Liver (tissue), 9 donors: ENCODE data around the gene KANK4. TPM values are rescaled to one million over a fixed set of nuclear protein-coding genes. Genes with fewer than 3 reads are reported as not detected.

Source experiments
- DNase-seq: peaks from one replicate; pipeline ENCODE4 v3.0.0-alpha.2; 2017; ENCODE audit warnings: low spot score
- H3K27ac ChIP-seq, 2 donors: one replicate each; pipeline ENCODE4 v1.7.0; 2013; ENCODE audit warnings: inconsistent platforms in 2 of 2, low read length in 2 of 2, control low read depth in 1 of 2, low read depth in 1 of 2, mild to moderate bottlenecking in 1 of 2
- H3K27me3 ChIP-seq, 4 donors: one replicate each; pipeline versions ENCODE4 v1.6.1 to v1.7.0; 2013; ENCODE audit warnings: low read length in 3 of 4, inconsistent platforms in 1 of 4, mild to moderate bottlenecking in 1 of 4, moderate library complexity in 1 of 4; ENCODE audit not compliant: control insufficient read depth in 4 of 4, insufficient read depth in 4 of 4
- H3K36me3 ChIP-seq, 4 donors: one replicate each; pipeline versions ENCODE4 v1.6.1 to v1.7.0; 2013; ENCODE audit warnings: low read length in 3 of 4, mild to moderate bottlenecking in 3 of 4, low read depth in 1 of 4, moderate library complexity in 1 of 4; ENCODE audit not compliant: control insufficient read depth in 4 of 4, insufficient read depth in 3 of 4
- H3K4me1 ChIP-seq, 4 donors: one replicate each; pipeline versions ENCODE4 v1.6.1 to v1.7.0; 2013; ENCODE audit warnings: low read length in 3 of 4, mild to moderate bottlenecking in 3 of 4, moderate library complexity in 1 of 4; ENCODE audit not compliant: control insufficient read depth in 4 of 4, insufficient read depth in 4 of 4
- H3K4me3 ChIP-seq, 3 donors: one replicate each; pipeline versions ENCODE4 v1.6.1 to v1.7.0; 2013; ENCODE audit warnings: low read length in 3 of 3, control low read depth in 1 of 3, low read depth in 1 of 3, mild to moderate bottlenecking in 1 of 3
- H3K9ac ChIP-seq, 2 donors: one replicate each; pipeline ENCODE4 v1.7.0; 2013; ENCODE audit warnings: low read length in 2 of 2, mild to moderate bottlenecking in 2 of 2, moderate library complexity in 2 of 2, control low read depth in 1 of 2, low read depth in 1 of 2
- H3K9me3 ChIP-seq, 4 donors: one replicate each; pipeline versions ENCODE4 v1.6.1 to v1.7.0; 2013; ENCODE audit warnings: low read length in 3 of 4; ENCODE audit not compliant: control insufficient read depth in 4 of 4
- CTCF ChIP-seq: fragments of 150-350 bp; IDR thresholded peaks from 2 replicates; pipeline ENCODE4 v1.5.1; 2017; ENCODE audit warnings: improper control_type of control experiment, low read depth, low read length; ENCODE audit not compliant: missing input control
- EGR1 ChIP-seq, 2 donors: IDR thresholded peaks; 2 replicates each; pipeline ENCODE4 v1.6.1; 2016 to 2018; ENCODE audit warnings: antibody characterized with exemption in 2 of 2, low read depth in 2 of 2
- FOXA1 ChIP-seq: IDR thresholded peaks from 2 replicates; pipeline ENCODE4 v1.6.1; 2016; ENCODE audit warnings: antibody characterized with exemption
- FOXA2 ChIP-seq: IDR thresholded peaks from 2 replicates; pipeline ENCODE4 v1.6.1; 2016; ENCODE audit warnings: antibody characterized with exemption
- GABPA ChIP-seq, 2 donors: IDR thresholded peaks in 1 of 2; conservative IDR thresholded peaks in 1 of 2; 2 replicates each; pipeline ENCODE4 v1.6.1; 2016; ENCODE audit warnings: antibody characterized with exemption in 2 of 2, mild to moderate bottlenecking in 1 of 2, moderate library complexity in 1 of 2
- HNF4A ChIP-seq, 2 donors: conservative IDR thresholded peaks; 2 replicates each; pipeline ENCODE4 v1.6.1; 2016; ENCODE audit warnings: antibody characterized with exemption in 2 of 2, mild to moderate bottlenecking in 2 of 2
- HNF4G ChIP-seq: IDR thresholded peaks from 2 replicates; pipeline ENCODE4 v1.6.1; 2016; ENCODE audit warnings: antibody characterized with exemption
- JUND ChIP-seq, 2 donors: IDR thresholded peaks; 2 replicates each; pipeline ENCODE4 v1.6.1; 2016; ENCODE audit warnings: antibody characterized with exemption in 2 of 2
- NR2F2 ChIP-seq: IDR thresholded peaks from 2 replicates; pipeline ENCODE4 v1.6.1; 2016; ENCODE audit warnings: antibody characterized with exemption
- RAD21 ChIP-seq, 2 donors: IDR thresholded peaks; 2 replicates each; pipeline ENCODE4 v1.6.1; 2016; ENCODE audit warnings: antibody characterized with exemption in 2 of 2, mild to moderate bottlenecking in 2 of 2
- RXRA ChIP-seq, 2 donors: IDR thresholded peaks; 2 replicates each; pipeline ENCODE4 v1.6.1; 2017 to 2018; ENCODE audit warnings: antibody characterized with exemption in 2 of 2, mild to moderate bottlenecking in 1 of 2
- SP1 ChIP-seq: IDR thresholded peaks from 2 replicates; pipeline ENCODE4 v1.6.1; 2018; ENCODE audit warnings: antibody characterized with exemption, mild to moderate bottlenecking
- YY1 ChIP-seq: IDR thresholded peaks from 2 replicates; pipeline ENCODE4 v1.6.1; 2016; ENCODE audit warnings: antibody characterized with exemption, mild to moderate bottlenecking
- ZBTB33 ChIP-seq: IDR thresholded peaks from 2 replicates; pipeline ENCODE4 v1.6.1; 2016; ENCODE audit warnings: antibody characterized with exemption
- WGBS: extraction: QIAGEN DNeasy Blood & Tissue Kit; methylation state at CpG from one replicate; pipeline ENCODE4 v1.1.7; 2013; 5-methylcytosine and 5-hydroxymethylcytosine counted together
- polyA plus RNA-seq, 2 donors: library from polyadenylated mRNA; stranded (reverse) in 1 of 2; unstranded in 1 of 2; fragments of 200-250 nt in 1 of 2; fragments of >200 nt in 1 of 2; fragmentation: Nextera tagmentation in 1 of 2; extraction: Ambion mirVana in 1 of 2; gene quantifications; one replicate each; pipeline versions ENCODE4 v1.2.1 to v1.2.3, GENCODE V29; 2013 to 2015
- total RNA-seq, 2 donors: library from RNA; depleted of rRNA; stranded (reverse); fragments of >200 nt; gene quantifications; one replicate each; pipeline ENCODE4 v1.2.3, GENCODE V29; 2014
- TF ChIP-seq, protein P1 (sequence below): IDR thresholded peaks from 2 replicates; pipeline ENCODE4 v1.6.1; 2016; ENCODE audit warnings: antibody characterized with exemption
- TF ChIP-seq, protein P2 (sequence below): IDR thresholded peaks from 2 replicates; pipeline ENCODE4 v1.6.1; 2016; ENCODE audit warnings: antibody characterized with exemption, mild to moderate bottlenecking
- TF ChIP-seq, protein P3 (sequence below): IDR thresholded peaks from 2 replicates; pipeline ENCODE4 v1.6.1; 2016; ENCODE audit warnings: antibody characterized with exemption
- donor health status: healthy.
- donor health status: healthy.
- donor health status: healthy.
- donor health status: healthy.
- donor health status: healthy.

KANK4 gene
- total and polyA plus RNA-seq, 4 donors, result 0.58 to 4.6 (median 1.1) TPM

DNA sequence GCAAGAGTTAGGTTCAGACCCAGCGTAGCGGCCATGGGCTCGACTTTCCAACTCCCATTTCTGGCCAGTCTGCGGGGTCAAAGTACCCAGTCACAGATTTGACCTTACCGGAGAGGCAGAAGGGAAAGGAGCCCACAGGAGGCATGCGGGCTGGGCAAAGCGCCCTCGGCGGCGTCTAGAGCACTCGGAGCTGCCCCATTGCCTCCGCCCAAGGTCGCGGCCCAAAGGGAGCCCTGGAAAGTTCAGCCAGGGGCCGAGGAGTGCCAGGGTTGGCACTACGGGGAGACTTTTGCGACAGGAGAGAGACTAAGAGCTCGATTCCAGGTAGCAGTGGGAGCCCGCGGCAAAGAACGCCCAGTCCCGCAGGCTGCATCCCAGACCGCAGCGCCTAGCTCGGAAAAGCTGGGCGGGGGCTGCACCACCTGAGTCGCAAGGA lies 896 bp downstream of the KANK4 start:
- H3K4me3 ChIP-seq, result peak overlapping the region; percentile 40 to 54 (median 50)
- no peaks in the 10 kb centered on the region for H3K36me3 ChIP-seq
- no peaks in the 10 kb centered on the region for H3K9me3 ChIP-seq
- peaks cover 0 to 16% (median 9%) of the 10 kb centered on the region in 4 donors for H3K4me1 ChIP-seq
- no peak overlapping the region for H3K27ac ChIP-seq
- no peaks in the 10 kb centered on the region for H3K27me3 ChIP-seq
- DNase-seq, result no peak
- WGBS, result 10% methylated on average over 27 of the region's 27 CpGs
- TF ChIP-seq EGR1 (IDR thresholded peaks at IDR 0.05; ENCODE audit: low read depth in 2 of 2), result no peak
- TF ChIP-seq NR2F2, result no peak
- TF ChIP-seq, protein P1, sequence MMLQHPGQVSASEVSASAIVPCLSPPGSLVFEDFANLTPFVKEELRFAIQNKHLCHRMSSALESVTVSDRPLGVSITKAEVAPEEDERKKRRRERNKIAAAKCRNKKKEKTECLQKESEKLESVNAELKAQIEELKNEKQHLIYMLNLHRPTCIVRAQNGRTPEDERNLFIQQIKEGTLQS, result no peak
- TF ChIP-seq FOXA1, result no peak
- TF ChIP-seq, protein P2, sequence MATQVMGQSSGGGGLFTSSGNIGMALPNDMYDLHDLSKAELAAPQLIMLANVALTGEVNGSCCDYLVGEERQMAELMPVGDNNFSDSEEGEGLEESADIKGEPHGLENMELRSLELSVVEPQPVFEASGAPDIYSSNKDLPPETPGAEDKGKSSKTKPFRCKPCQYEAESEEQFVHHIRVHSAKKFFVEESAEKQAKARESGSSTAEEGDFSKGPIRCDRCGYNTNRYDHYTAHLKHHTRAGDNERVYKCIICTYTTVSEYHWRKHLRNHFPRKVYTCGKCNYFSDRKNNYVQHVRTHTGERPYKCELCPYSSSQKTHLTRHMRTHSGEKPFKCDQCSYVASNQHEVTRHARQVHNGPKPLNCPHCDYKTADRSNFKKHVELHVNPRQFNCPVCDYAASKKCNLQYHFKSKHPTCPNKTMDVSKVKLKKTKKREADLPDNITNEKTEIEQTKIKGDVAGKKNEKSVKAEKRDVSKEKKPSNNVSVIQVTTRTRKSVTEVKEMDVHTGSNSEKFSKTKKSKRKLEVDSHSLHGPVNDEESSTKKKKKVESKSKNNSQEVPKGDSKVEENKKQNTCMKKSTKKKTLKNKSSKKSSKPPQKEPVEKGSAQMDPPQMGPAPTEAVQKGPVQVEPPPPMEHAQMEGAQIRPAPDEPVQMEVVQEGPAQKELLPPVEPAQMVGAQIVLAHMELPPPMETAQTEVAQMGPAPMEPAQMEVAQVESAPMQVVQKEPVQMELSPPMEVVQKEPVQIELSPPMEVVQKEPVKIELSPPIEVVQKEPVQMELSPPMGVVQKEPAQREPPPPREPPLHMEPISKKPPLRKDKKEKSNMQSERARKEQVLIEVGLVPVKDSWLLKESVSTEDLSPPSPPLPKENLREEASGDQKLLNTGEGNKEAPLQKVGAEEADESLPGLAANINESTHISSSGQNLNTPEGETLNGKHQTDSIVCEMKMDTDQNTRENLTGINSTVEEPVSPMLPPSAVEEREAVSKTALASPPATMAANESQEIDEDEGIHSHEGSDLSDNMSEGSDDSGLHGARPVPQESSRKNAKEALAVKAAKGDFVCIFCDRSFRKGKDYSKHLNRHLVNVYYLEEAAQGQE, result no peak
- no peak for TF ChIP-seq CTCF
- TF ChIP-seq FOXA2, result no peak
- TF ChIP-seq HNF4G, result no peak
- TF ChIP-seq RAD21 (IDR thresholded peaks at IDR 0.05), result no peak
- peak; percentile 21 to 43 for TF ChIP-seq HNF4A (conservative IDR thresholded peaks at IDR 0.05)
- TF ChIP-seq, protein P3, sequence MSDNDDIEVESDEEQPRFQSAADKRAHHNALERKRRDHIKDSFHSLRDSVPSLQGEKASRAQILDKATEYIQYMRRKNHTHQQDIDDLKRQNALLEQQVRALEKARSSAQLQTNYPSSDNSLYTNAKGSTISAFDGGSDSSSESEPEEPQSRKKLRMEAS, result no peak
- TF ChIP-seq JUND (IDR thresholded peaks at IDR 0.05), result no peak
- TF ChIP-seq RXRA (IDR thresholded peaks at IDR 0.05), result peak in 1 of 2 donors; percentile 30
- TF ChIP-seq YY1, result no peak
- no peak for TF ChIP-seq ZBTB33
- TF ChIP-seq GABPA (IDR thresholded peaks at IDR 0.05 in 1 of 2, conservative IDR thresholded peaks at IDR 0.05 in 1 of 2), result no peak
- peak; percentile 8 for TF ChIP-seq SP1
- H3K9ac ChIP-seq, result no peak overlapping the region
